ENCODE data around the gene STOML3.

DNA sequence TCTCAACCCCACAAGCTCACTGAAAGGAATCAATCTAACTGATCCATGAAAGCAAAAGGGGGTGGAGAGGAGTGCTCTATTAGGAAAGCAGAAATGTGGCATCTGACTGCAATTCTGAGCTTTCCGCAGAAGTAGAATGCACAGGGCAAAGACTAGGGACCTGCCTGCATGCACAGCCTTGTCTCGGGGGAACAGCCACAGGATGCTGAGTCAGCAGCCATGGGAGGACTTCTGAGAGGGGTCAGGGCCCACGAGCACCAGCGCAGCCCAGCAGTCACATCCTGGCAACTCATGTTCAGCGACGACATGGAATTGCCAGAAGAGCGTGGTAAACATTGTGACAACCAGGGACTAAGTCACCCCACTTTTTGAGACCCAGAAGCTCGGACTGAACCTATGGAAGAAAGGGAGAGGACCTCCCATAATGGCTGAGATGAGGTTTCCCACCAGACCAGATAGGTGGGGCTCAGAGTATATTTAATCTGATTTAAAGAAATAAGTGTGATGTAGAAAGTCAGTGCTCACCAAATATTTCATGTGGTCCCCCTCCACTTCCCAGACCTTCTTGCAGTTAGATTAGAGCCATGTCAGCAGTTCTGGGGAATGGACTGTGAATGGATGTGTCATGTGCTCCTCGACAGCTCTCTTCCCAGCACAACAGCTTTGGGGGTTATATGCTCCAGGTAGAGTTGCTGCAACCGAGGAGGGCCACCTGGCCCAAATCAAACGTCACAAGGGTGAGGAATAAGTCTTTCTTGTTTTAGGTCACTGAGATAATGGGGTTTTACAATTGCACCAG, 32.6 kb downstream of the STOML3 start:
- TF ChIP-seq CTCF (IDR thresholded peaks at IDR 0.05; ENCODE audit: low read depth, low read length) (no peak), EZH2phosphoT487 (IDR thresholded peaks at IDR 0.05; ENCODE audit: low read depth) (no peak)
